Activated T-cell treated with anti-CD3 and anti-CD28 coated beads, Interleukin-2, amount 50 U/mL, for 72 hours (primary cell): ENCODE data around the gene WDR48. TPM values are rescaled to one million over a fixed set of nuclear protein-coding genes. Genes with fewer than 3 reads are reported as not detected.

Experiments used
- ATAC-seq, 2 donors: fragments of 150-1000 bp; cut with Tn5 transposase; replicated peaks in 1 of 2; 2 replicates each; pipeline ENCODE4 v1.10.0; 2021; ENCODE audit warnings: moderate library complexity in 2 of 2, mild to moderate bottlenecking in 1 of 2
- DNase-seq, 2 donors: peaks; one replicate each; pipeline ENCODE4 v3.0.0; 2021 to 2022; ENCODE audit warnings: mixed read lengths in 1 of 2
- H3K27ac Mint-ChIP-seq: one replicate; pipeline ENCODE4 v1.8.0; 2022; ENCODE audit warnings: mild to moderate bottlenecking, moderate library complexity, mixed read lengths
- H3K27me3 Mint-ChIP-seq: one replicate; pipeline ENCODE4 v1.8.0; 2022; ENCODE audit warnings: low read depth, mixed read lengths
- H3K36me3 Mint-ChIP-seq, 2 donors: one replicate each; pipeline ENCODE4 v1.8.0; 2022; ENCODE audit warnings: mixed read lengths in 2 of 2, mild to moderate bottlenecking in 1 of 2; ENCODE audit not compliant: insufficient read depth in 2 of 2
- H3K4me1 Mint-ChIP-seq: one replicate; pipeline ENCODE4 v1.8.0; 2022; ENCODE audit warnings: low read depth, mixed read lengths
- H3K4me3 Mint-ChIP-seq, 2 donors: one replicate each; pipeline ENCODE4 v1.8.0; 2022; ENCODE audit warnings: mild to moderate bottlenecking in 2 of 2, mixed read lengths in 2 of 2, moderate library complexity in 2 of 2
- H3K9me3 Mint-ChIP-seq, 2 donors: one replicate each; pipeline ENCODE4 v1.8.0; 2022; ENCODE audit warnings: mixed read lengths in 2 of 2
- total RNA-seq, 2 donors: library from RNA; stranded (reverse); gene quantifications; one replicate each; pipeline ENCODE4 v1.2.3, GENCODE V29; 2022

WDR48 gene
- total RNA-seq, 2 donors from 2014 or later: 53.3 to 61.0 TPM

- H3K27ac Mint-ChIP-seq: peak within 1 kb of the TSS; percentile 59
- H3K4me1 Mint-ChIP-seq: peaks cover 37% of the 10 kb centered on the region
- no peaks in the 10 kb centered on the region for H3K27me3 Mint-ChIP-seq
- H3K9me3 Mint-ChIP-seq: no peaks in the 10 kb centered on the region
- ATAC-seq (peak; percentile 72 to 75), DNase-seq (peak; percentile 74)
- peaks cover 0 to 4% of the 10 kb centered on the region in 2 donors for H3K36me3 Mint-ChIP-seq
- H3K4me3 Mint-ChIP-seq: peak within 1 kb of the TSS; percentile 93 to 95
Observed at GRCh38 chr3:39107388-39108199, 55.8 kb downstream of the WDR48 start, which contains the start of the genes GORASP1 and TTC21A. Gene GORASP1 (minus strand): TSS chr3:39107627. CDS start chr3:39107541, 86 bp downstream. Gene TTC21A (plus strand): TSS chr3:39107680. CDS start chr3:39107838, 158 bp downstream.

- Mint-ChIP-seq H3K9me3 (no peaks in the 10 kb centered on the region), H3K36me3 (peaks cover 0 to 4% of the 10 kb centered on the region in 2 donors)
Observed at GRCh38 chr3:39108200-39108710, 56.4 kb downstream of the WDR48 start.

GRCh38 chr3:39109086-39109485, 57.3 kb downstream of the WDR48 start:
- Mint-ChIP-seq H3K36me3 (peaks cover 0 to 4% of the 10 kb centered on the region in 2 donors), H3K9me3 (no peaks in the 10 kb centered on the region), H3K27ac (no peak overlapping the region), H3K4me3 (no peak overlapping the region), H3K4me1 (peaks cover 37% of the 10 kb centered on the region), H3K27me3 (no peaks in the 10 kb centered on the region)
- no peak for DNase-seq
- no peak for ATAC-seq

More at GRCh38 chr3:39108200-39108710, 56.4 kb downstream of the WDR48 start:
- ATAC-seq (peak; percentile 22 to 33), DNase-seq (no peak)
- H3K4me3 Mint-ChIP-seq: peak overlapping the region; percentile 93 to 95
- H3K4me1 Mint-ChIP-seq: peaks cover 37% of the 10 kb centered on the region
- H3K27ac Mint-ChIP-seq: peak overlapping the region; percentile 59
- no peaks in the 10 kb centered on the region for H3K27me3 Mint-ChIP-seq

GRCh38 chr3:39110041-39110639, 58.3 kb downstream of the WDR48 start:
- Mint-ChIP-seq H3K9me3 (no peaks in the 10 kb centered on the region), H3K4me3 (no peak overlapping the region), H3K36me3 (peaks cover 0 to 4% of the 10 kb centered on the region in 2 donors), H3K4me1 (peaks cover 32% of the 10 kb centered on the region), H3K27ac (no peak overlapping the region), H3K27me3 (no peaks in the 10 kb centered on the region)
- ATAC-seq (no peak), DNase-seq (no peak)

- no peak for ATAC-seq
- Mint-ChIP-seq H3K4me1 (peaks cover 16% of the 10 kb centered on the region), H3K36me3 (peaks cover 0 to 4% of the 10 kb centered on the region in 2 donors), H3K27ac (no peak overlapping the region), H3K27me3 (no peaks in the 10 kb centered on the region), H3K9me3 (no peaks in the 10 kb centered on the region), H3K4me3 (no peak overlapping the region)
- DNase-seq: no peak
Observed at GRCh38 chr3:39112113-39112512, 60.3 kb downstream of the WDR48 start.

- Mint-ChIP-seq H3K9me3 (no peaks in the 10 kb centered on the region), H3K36me3 (peaks cover 0 to 3% of the 10 kb centered on the region in 2 donors), H3K4me3 (no peak overlapping the region), H3K4me1 (peaks cover 16% of the 10 kb centered on the region), H3K27ac (no peak overlapping the region), H3K27me3 (no peaks in the 10 kb centered on the region)
- DNase-seq (no peak), ATAC-seq (no peak)
Observed at GRCh38 chr3:39112535-39112934, 60.7 kb downstream of the WDR48 start.

- Mint-ChIP-seq H3K4me3 (no peak overlapping the region), H3K27ac (no peak overlapping the region), H3K9me3 (no peaks in the 10 kb centered on the region), H3K4me1 (peaks cover 9% of the 10 kb centered on the region), H3K27me3 (no peaks in the 10 kb centered on the region), H3K36me3 (no peaks in the 10 kb centered on the region)
- DNase-seq (no peak), ATAC-seq (no peak)
Observed at GRCh38 chr3:39113291-39113690, 61.5 kb downstream of the WDR48 start.

GRCh38 chr3:39114456-39114855, 62.6 kb downstream of the WDR48 start:
- no peaks in the 10 kb centered on the region for H3K4me1 Mint-ChIP-seq
- H3K4me3 Mint-ChIP-seq: no peak overlapping the region
- no peaks in the 10 kb centered on the region for H3K27me3 Mint-ChIP-seq
- DNase-seq (no peak), ATAC-seq (no peak)
- no peak overlapping the region for H3K27ac Mint-ChIP-seq
- no peaks in the 10 kb centered on the region for H3K36me3 Mint-ChIP-seq
- H3K9me3 Mint-ChIP-seq: no peaks in the 10 kb centered on the region

GRCh38 chr3:39115870-39116269, 64.1 kb downstream of the WDR48 start:
- H3K4me3 Mint-ChIP-seq: no peak overlapping the region
- no peaks in the 10 kb centered on the region for H3K27me3 Mint-ChIP-seq
- ATAC-seq: no peak
- H3K27ac Mint-ChIP-seq: no peak overlapping the region
- no peaks in the 10 kb centered on the region for H3K4me1 Mint-ChIP-seq
- DNase-seq: no peak
- H3K9me3 Mint-ChIP-seq: no peaks in the 10 kb centered on the region
- H3K36me3 Mint-ChIP-seq: no peaks in the 10 kb centered on the region

GRCh38 chr3:39118079-39118478, 66.3 kb downstream of the WDR48 start:
- no peak overlapping the region for H3K4me3 Mint-ChIP-seq
- H3K27me3 Mint-ChIP-seq: no peaks in the 10 kb centered on the region
- no peaks in the 10 kb centered on the region for H3K36me3 Mint-ChIP-seq
- ATAC-seq (no peak), DNase-seq (no peak)
- H3K4me1 Mint-ChIP-seq: no peaks in the 10 kb centered on the region
- H3K27ac Mint-ChIP-seq: no peak overlapping the region
- no peaks in the 10 kb centered on the region for H3K9me3 Mint-ChIP-seq

- Mint-ChIP-seq H3K4me1 (no peaks in the 10 kb centered on the region), H3K27ac (no peak overlapping the region), H3K9me3 (no peaks in the 10 kb centered on the region), H3K36me3 (no peaks in the 10 kb centered on the region), H3K27me3 (no peaks in the 10 kb centered on the region), H3K4me3 (no peak overlapping the region)
- DNase-seq (no peak), ATAC-seq (no peak)
Observed at GRCh38 chr3:39118931-39119660, 67.3 kb downstream of the WDR48 start.

- no peaks in the 10 kb centered on the region for H3K9me3 Mint-ChIP-seq
- no peak overlapping the region for H3K4me3 Mint-ChIP-seq
- no peaks in the 10 kb centered on the region for H3K27me3 Mint-ChIP-seq
- no peaks in the 10 kb centered on the region for H3K36me3 Mint-ChIP-seq
- DNase-seq (no peak), ATAC-seq (no peak)
- H3K4me1 Mint-ChIP-seq: peaks cover 2% of the 10 kb centered on the region
- H3K27ac Mint-ChIP-seq: no peak overlapping the region
Observed at GRCh38 chr3:39121621-39122020, 69.8 kb downstream of the WDR48 start.

GRCh38 chr3:39122813-39123212, 71.0 kb downstream of the WDR48 start:
- Mint-ChIP-seq H3K27me3 (no peaks in the 10 kb centered on the region), H3K36me3 (no peaks in the 10 kb centered on the region), H3K4me1 (peaks cover 14% of the 10 kb centered on the region), H3K4me3 (no peak overlapping the region), H3K9me3 (no peaks in the 10 kb centered on the region), H3K27ac (no peak overlapping the region)
- ATAC-seq (no peak), DNase-seq (no peak)
